H1 (cell line): Measurements from ENCODE around the gene DDX23.

Source experiments
- CEBPB ChIP-seq: IDR thresholded peaks from 2 replicates; pipeline ENCODE4 v1.6.1; 2012; ENCODE audit warnings: low read depth, low read length
- CTCF ChIP-seq, 3 experiments: IDR thresholded peaks; 1 replicate in 2 of 3; 2 replicates in 1 of 3; pipeline versions ENCODE4 v1.5.1 to v1.6.1; 2011; ENCODE audit warnings: low read length in 3 of 3, mild to moderate bottlenecking in 3 of 3, inconsistent platforms in 2 of 3, low read depth in 1 of 3, moderate library complexity in 1 of 3; ENCODE audit not compliant: insufficient read depth in 1 of 3; ENCODE audit errors: control extremely low read depth in 1 of 3
- EZH2 ChIP-seq: fragments of 200-600 bp; sonication (generic); IDR thresholded peaks from 2 replicates; pipeline ENCODE4 v1.7.1; 2012; ENCODE audit warnings: low read depth, mild to moderate bottlenecking, moderate library complexity, low read length, inconsistent platforms; ENCODE audit not compliant: severe bottlenecking
- POLR2A ChIP-seq, 2 experiments: IDR thresholded peaks; 1 replicate in 1 of 2; 2 replicates in 1 of 2; pipeline ENCODE4 v1.6.1; 2011; ENCODE audit warnings: low read depth in 2 of 2, low read length in 2 of 2, mild to moderate bottlenecking in 2 of 2; ENCODE audit errors: control extremely low read depth in 1 of 2
- SIN3A ChIP-seq, 2 experiments: IDR thresholded peaks in 1 of 2; conservative IDR thresholded peaks in 1 of 2; 2 replicates each; pipeline ENCODE4 v1.6.1; 2011 to 2012; ENCODE audit warnings: low read length in 2 of 2, improper control_type of control experiment in 1 of 2, low read depth in 1 of 2, mild to moderate bottlenecking in 1 of 2
- TEAD4 ChIP-seq: IDR thresholded peaks from 2 replicates; pipeline ENCODE4 v1.6.1; 2012; ENCODE audit warnings: low read depth, low read length, inconsistent platforms, mixed read lengths

GRCh38 chr12:48852734-48853688 lies 1.0 kb upstream of the DDX23 start:
- TF ChIP-seq SIN3A (conservative IDR thresholded peaks at IDR 0.05 in 1 of 2, IDR thresholded peaks at IDR 0.05 in 1 of 2; ENCODE audit: low read depth in 1 of 2, low read length in 2 of 2) (no peak), EZH2 (no peak), POLR2A (IDR thresholded peaks at IDR 0.05; ENCODE audit: control extremely low read depth in 1 of 2, low read depth in 2 of 2, low read length in 2 of 2) (no peak), CTCF (IDR thresholded peaks at IDR 0.05; ENCODE audit: control extremely low read depth in 1 of 3, insufficient read depth in 1 of 3, low read depth in 1 of 3, low read length in 3 of 3) (peak in 2 of 3 experiments; percentile 81 to 91; a peak in 3 of 4 replicates), TEAD4 (no peak), CEBPB (no peak)
